SK-N-SH (cell line): Measurements from ENCODE around the gene ESRRA. TPM values are rescaled to one million over a fixed set of nuclear protein-coding genes. Genes with fewer than 3 reads are reported as not detected.

Experiments
- CTCF ChIA-PET: fragments of 300-600, 350-600 bp; formaldehyde crosslinking; extraction: SDS; loops from one replicate; lab custom pipeline; 2021; lab: Yijun Ruan, JAX
- POLR2A ChIA-PET: fragments of 350-600 bp; sonication (Branson Sonifier 250); formaldehyde crosslinking; extraction: SDS; loops from one replicate; lab custom pipeline; 2020; ENCODE audit warnings: antibody characterized with exemption, inconsistent platforms; lab: Yijun Ruan, JAX
- DNase-seq: peaks from one replicate; pipeline ENCODE4 v3.0.0; 2012
- H2AFZ ChIP-seq: fragments of 200-600 bp; sonication (generic); 2 replicates; pipeline ENCODE4 v1.8.1; 2016; ENCODE audit warnings: antibody characterized with exemption, mild to moderate bottlenecking, low read depth
- H3F3A ChIP-seq: fragments of 200-600 bp; sonication (generic); replicated peaks from 2 replicates; pipeline ENCODE3; 2016; ENCODE audit warnings: antibody characterized with exemption, mild to moderate bottlenecking; ENCODE audit not compliant: insufficient read depth
- H3K27ac ChIP-seq, 2 experiments: fragments of 200-500 bp in 1 of 2; fragments of 200-600 bp in 1 of 2; sonication (Bioruptor generic) in 1 of 2; sonication (generic), shearing (Covaris generic) in 1 of 2; 2 replicates each; pipeline versions ENCODE4 v1.5.1 to v1.6.1; 2014 to 2016; ENCODE audit warnings: low read depth in 2 of 2, inconsistent platforms in 1 of 2, low read length in 1 of 2, mild to moderate bottlenecking in 1 of 2, mixed read lengths in 1 of 2
- H3K27me3 ChIP-seq: fragments of 200-600 bp; sonication (generic), shearing (Covaris generic); 2 replicates; pipeline ENCODE4 v1.6.1; 2016; ENCODE audit warnings: mixed run types; ENCODE audit not compliant: insufficient read depth
- H3K36me3 ChIP-seq, 2 experiments: fragments of 200-500 bp in 1 of 2; fragments of 200-600 bp in 1 of 2; sonication (Bioruptor generic) in 1 of 2; sonication (generic) in 1 of 2; replicated peaks in 1 of 2; 2 replicates each; pipeline versions ENCODE3 to v1.5.1; 2014 to 2016; ENCODE audit warnings: low read length in 1 of 2, mild to moderate bottlenecking in 1 of 2; ENCODE audit not compliant: insufficient read depth in 2 of 2, control insufficient read depth in 1 of 2
- H3K4me1 ChIP-seq, 2 experiments: fragments of 200-500 bp in 1 of 2; fragments of 200-600 bp in 1 of 2; sonication (Bioruptor generic) in 1 of 2; sonication (generic), shearing (Covaris generic) in 1 of 2; 2 replicates each; pipeline versions ENCODE4 v1.5.1 to v1.6.1; 2014 to 2016; ENCODE audit warnings: low read depth in 1 of 2, low read length in 1 of 2, mixed run types in 1 of 2; ENCODE audit not compliant: insufficient read depth in 2 of 2, control insufficient read depth in 1 of 2
- H3K4me2 ChIP-seq: fragments of 200-600 bp; sonication (generic), shearing (Covaris generic); 2 replicates; pipeline ENCODE4 v1.6.1; 2017; ENCODE audit warnings: mixed run types
- H3K4me3 ChIP-seq, 2 experiments: fragments of 200-500 bp in 1 of 2; fragments of 200-600 bp in 1 of 2; sonication (Bioruptor generic) in 1 of 2; sonication (generic), shearing (Covaris generic) in 1 of 2; 2 replicates each; pipeline versions ENCODE4 v1.5.1 to v1.8.1; 2014 to 2016; ENCODE audit warnings: low read depth in 2 of 2, inconsistent platforms in 1 of 2, low read length in 1 of 2, mild to moderate bottlenecking in 1 of 2, mixed read lengths in 1 of 2, moderate library complexity in 1 of 2
- H3K79me2 ChIP-seq: fragments of 200-600 bp; sonication (generic); 2 replicates; pipeline ENCODE4 v1.8.1; 2017; ENCODE audit warnings: mild to moderate bottlenecking; ENCODE audit not compliant: insufficient read depth
- H3K9ac ChIP-seq: fragments of 200-600 bp; sonication (generic); 2 replicates; pipeline ENCODE4 v1.6.1; 2017; ENCODE audit warnings: mixed run types
- H3K9me2 ChIP-seq: fragments of 200-600 bp; sonication (generic); 2 replicates; pipeline ENCODE4 v1.6.1; 2017; ENCODE audit warnings: mixed run types
- H3K9me3 ChIP-seq: fragments of 200-600 bp; sonication (generic); 2 replicates; pipeline ENCODE4 v1.6.1; 2017; ENCODE audit warnings: mixed run types, mild to moderate bottlenecking, moderate library complexity
- H4K20me1 ChIP-seq: fragments of 200-600 bp; sonication (generic); 2 replicates; pipeline ENCODE4 v1.6.1; 2017; ENCODE audit warnings: mild to moderate bottlenecking, mixed run types; ENCODE audit not compliant: insufficient read depth
- CHD2 ChIP-seq: fragments of 150-350 bp; IDR thresholded peaks from 2 replicates; pipeline ENCODE4 v1.6.1; 2018; ENCODE audit warnings: low read length; ENCODE audit not compliant: partially characterized antibody
- ELF1 ChIP-seq: IDR thresholded peaks from 2 replicates; pipeline ENCODE4 v1.4.0; 2012
- EP300 ChIP-seq, 2 experiments: IDR thresholded peaks; 2 replicates each; pipeline versions ENCODE4 v1.4.0 to v1.6.1; 2012; ENCODE audit warnings: borderline replicate concordance in 1 of 2, low read depth in 1 of 2, low read length in 1 of 2
- EZH2phosphoT487 ChIP-seq: fragments of 200-600 bp; sonication (generic); IDR thresholded peaks from 2 replicates; pipeline ENCODE4 v1.6.1; 2017; ENCODE audit warnings: low read depth, mixed run types, mild to moderate bottlenecking, antibody characterized with exemption, moderate library complexity, borderline replicate concordance
- GATA2 ChIP-seq: sonication (generic); formaldehyde crosslinking; IDR thresholded peaks from 2 replicates; pipeline ENCODE4 v1.5.0; 2020; ENCODE audit warnings: mild to moderate bottlenecking, missing genetic modification reagents
- JUND ChIP-seq: IDR thresholded peaks from 2 replicates; pipeline ENCODE4 v1.4.0; 2012
- MXI1 ChIP-seq: IDR thresholded peaks from 2 replicates; pipeline ENCODE4 v1.6.1; 2012; ENCODE audit warnings: mild to moderate bottlenecking, low read depth, low read length, improper control_type of control experiment
- NFIC ChIP-seq: IDR thresholded peaks from 2 replicates; pipeline ENCODE4 v1.4.0; 2012; ENCODE audit warnings: borderline replicate concordance
- RCOR1 ChIP-seq: fragments of 150-350 bp; IDR thresholded peaks from 2 replicates; pipeline ENCODE4 v1.6.1; 2017; ENCODE audit warnings: antibody characterized with exemption, low read length
- RFX5 ChIP-seq: IDR thresholded peaks from 2 replicates; pipeline ENCODE4 v1.6.1; 2012; ENCODE audit warnings: mild to moderate bottlenecking, improper control_type of control experiment, low read length
- RXRA ChIP-seq: IDR thresholded peaks from 2 replicates; pipeline ENCODE4 v1.4.0; 2012; ENCODE audit warnings: low read depth, mild to moderate bottlenecking, borderline replicate concordance
- SIN3A ChIP-seq: IDR thresholded peaks from 2 replicates; pipeline ENCODE4 v1.6.1; 2012; ENCODE audit warnings: low read depth, mild to moderate bottlenecking, low read length, moderate library complexity, borderline replicate concordance
- TAF1 ChIP-seq: IDR thresholded peaks from 2 replicates; pipeline ENCODE4 v1.6.1; 2012; ENCODE audit warnings: low read depth, mild to moderate bottlenecking, low read length, moderate library complexity, borderline replicate concordance
- WGBS: methylation state at CpG from one replicate; pipeline ENCODE4 v1.1.6; 2017; ENCODE audit warnings: low lambda C conversion rate; 5-methylcytosine and 5-hydroxymethylcytosine counted together
- polyA plus RNA-seq, 3 experiments: library from polyadenylated mRNA; depleted of rRNA; stranded (reverse); fragments of >200 nt; gene quantifications; 2 replicates each; pipeline ENCODE4 v1.2.3, GENCODE V29; 2012
- TF ChIP-seq, protein P1 (sequence below): fragments of 200-600 bp; sonication (generic); IDR thresholded peaks from 2 replicates; pipeline ENCODE4 v1.6.1; 2017; ENCODE audit warnings: antibody characterized with exemption, mild to moderate bottlenecking, moderate library complexity
- TF ChIP-seq, protein P2 (sequence below): IDR thresholded peaks from 2 replicates; pipeline ENCODE4 v1.6.1; 2012; ENCODE audit warnings: mild to moderate bottlenecking, low read depth, low read length, moderate library complexity
- TF ChIP-seq, protein P3 (sequence below): IDR thresholded peaks from 2 replicates; pipeline ENCODE4; 2012

The ESRRA gene
- polyA plus RNA-seq, 1 of the 3 experiments (the other 2 are of a cell fraction): 27.8 TPM

DNA sequence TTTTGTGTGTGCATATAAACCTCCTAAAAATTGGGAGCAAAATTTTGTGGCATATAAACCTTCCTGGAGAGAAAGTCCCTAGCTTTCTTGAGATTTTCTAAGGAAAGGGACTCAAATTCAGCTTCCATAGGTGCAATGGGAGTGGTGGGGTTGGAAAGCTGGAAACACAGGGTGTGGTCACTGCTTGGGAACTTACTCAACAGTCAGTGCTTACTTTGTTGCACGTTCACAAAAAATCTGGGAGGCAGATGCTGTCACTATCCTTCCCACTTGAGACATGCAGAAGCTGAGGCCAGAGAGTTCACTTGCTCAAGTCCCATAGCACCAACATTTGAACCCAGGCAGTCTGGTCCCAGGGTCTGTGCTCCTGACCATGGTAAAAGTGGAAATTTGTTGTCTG is 9.1 kb upstream of the ESRRA start:
- CTCF ChIA-PET: interaction anchor here (1.7 to 1.9 kb wide), 2 partner anchors 11 to 26 kb away, joined by 5 to 12 read pairs; partner anchors contain the start of genes BAD and GPR137
- H3K9ac ChIP-seq: no peak overlapping the region
- no peak overlapping the region for H3K4me3 ChIP-seq
- no peaks in the 10 kb centered on the region for H3K9me2 ChIP-seq
- H3K79me2 ChIP-seq: no peaks in the 10 kb centered on the region
- H3K4me1 ChIP-seq: peaks cover 0 to 5% of the 10 kb centered on the region in 2 experiments; a peak in 1 of 4 replicates
- peaks cover 13% of the 10 kb centered on the region for H3K27me3 ChIP-seq
- H4K20me1 ChIP-seq: no peaks in the 10 kb centered on the region
- H3K4me2 ChIP-seq: no peak overlapping the region
- WGBS: 25% methylated on average over 1 of the region's 1 CpG
- no peak overlapping the region for H3K27ac ChIP-seq
- no peak for TF ChIP-seq JUND
- no peak for TF ChIP-seq RCOR1
- TF ChIP-seq RFX5: no peak
- no peak for TF ChIP-seq NFIC
- TF ChIP-seq RXRA: no peak
- no peak for TF ChIP-seq MXI1
- TF ChIP-seq CHD2: no peak
- no peak for TF ChIP-seq EP300 (IDR thresholded peaks at IDR 0.05; ENCODE audit: borderline replicate concordance in 1 of 2, low read depth in 1 of 2, low read length in 1 of 2)
- TF ChIP-seq, protein P1, sequence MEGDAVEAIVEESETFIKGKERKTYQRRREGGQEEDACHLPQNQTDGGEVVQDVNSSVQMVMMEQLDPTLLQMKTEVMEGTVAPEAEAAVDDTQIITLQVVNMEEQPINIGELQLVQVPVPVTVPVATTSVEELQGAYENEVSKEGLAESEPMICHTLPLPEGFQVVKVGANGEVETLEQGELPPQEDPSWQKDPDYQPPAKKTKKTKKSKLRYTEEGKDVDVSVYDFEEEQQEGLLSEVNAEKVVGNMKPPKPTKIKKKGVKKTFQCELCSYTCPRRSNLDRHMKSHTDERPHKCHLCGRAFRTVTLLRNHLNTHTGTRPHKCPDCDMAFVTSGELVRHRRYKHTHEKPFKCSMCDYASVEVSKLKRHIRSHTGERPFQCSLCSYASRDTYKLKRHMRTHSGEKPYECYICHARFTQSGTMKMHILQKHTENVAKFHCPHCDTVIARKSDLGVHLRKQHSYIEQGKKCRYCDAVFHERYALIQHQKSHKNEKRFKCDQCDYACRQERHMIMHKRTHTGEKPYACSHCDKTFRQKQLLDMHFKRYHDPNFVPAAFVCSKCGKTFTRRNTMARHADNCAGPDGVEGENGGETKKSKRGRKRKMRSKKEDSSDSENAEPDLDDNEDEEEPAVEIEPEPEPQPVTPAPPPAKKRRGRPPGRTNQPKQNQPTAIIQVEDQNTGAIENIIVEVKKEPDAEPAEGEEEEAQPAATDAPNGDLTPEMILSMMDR: no peak
- no peak for TF ChIP-seq SIN3A
- TF ChIP-seq, protein P2, sequence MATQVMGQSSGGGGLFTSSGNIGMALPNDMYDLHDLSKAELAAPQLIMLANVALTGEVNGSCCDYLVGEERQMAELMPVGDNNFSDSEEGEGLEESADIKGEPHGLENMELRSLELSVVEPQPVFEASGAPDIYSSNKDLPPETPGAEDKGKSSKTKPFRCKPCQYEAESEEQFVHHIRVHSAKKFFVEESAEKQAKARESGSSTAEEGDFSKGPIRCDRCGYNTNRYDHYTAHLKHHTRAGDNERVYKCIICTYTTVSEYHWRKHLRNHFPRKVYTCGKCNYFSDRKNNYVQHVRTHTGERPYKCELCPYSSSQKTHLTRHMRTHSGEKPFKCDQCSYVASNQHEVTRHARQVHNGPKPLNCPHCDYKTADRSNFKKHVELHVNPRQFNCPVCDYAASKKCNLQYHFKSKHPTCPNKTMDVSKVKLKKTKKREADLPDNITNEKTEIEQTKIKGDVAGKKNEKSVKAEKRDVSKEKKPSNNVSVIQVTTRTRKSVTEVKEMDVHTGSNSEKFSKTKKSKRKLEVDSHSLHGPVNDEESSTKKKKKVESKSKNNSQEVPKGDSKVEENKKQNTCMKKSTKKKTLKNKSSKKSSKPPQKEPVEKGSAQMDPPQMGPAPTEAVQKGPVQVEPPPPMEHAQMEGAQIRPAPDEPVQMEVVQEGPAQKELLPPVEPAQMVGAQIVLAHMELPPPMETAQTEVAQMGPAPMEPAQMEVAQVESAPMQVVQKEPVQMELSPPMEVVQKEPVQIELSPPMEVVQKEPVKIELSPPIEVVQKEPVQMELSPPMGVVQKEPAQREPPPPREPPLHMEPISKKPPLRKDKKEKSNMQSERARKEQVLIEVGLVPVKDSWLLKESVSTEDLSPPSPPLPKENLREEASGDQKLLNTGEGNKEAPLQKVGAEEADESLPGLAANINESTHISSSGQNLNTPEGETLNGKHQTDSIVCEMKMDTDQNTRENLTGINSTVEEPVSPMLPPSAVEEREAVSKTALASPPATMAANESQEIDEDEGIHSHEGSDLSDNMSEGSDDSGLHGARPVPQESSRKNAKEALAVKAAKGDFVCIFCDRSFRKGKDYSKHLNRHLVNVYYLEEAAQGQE: no peak
- TF ChIP-seq GATA2 (CRISPR knock-in tag): no peak
- no peak for TF ChIP-seq EZH2phosphoT487
- no peak for TF ChIP-seq ELF1
- TF ChIP-seq, protein P3, sequence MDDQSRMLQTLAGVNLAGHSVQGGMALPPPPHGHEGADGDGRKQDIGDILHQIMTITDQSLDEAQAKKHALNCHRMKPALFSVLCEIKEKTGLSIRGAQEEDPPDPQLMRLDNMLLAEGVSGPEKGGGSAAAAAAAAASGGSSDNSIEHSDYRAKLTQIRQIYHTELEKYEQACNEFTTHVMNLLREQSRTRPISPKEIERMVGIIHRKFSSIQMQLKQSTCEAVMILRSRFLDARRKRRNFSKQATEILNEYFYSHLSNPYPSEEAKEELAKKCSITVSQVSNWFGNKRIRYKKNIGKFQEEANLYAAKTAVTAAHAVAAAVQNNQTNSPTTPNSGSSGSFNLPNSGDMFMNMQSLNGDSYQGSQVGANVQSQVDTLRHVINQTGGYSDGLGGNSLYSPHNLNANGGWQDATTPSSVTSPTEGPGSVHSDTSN: no peak
- no peak for TF ChIP-seq TAF1
- no peak for DNase-seq
- no peaks in the 10 kb centered on the region for H3K36me3 ChIP-seq
- no peaks in the 10 kb centered on the region for H3F3A ChIP-seq
- no peaks in the 10 kb centered on the region for H3K9me3 ChIP-seq
- POLR2A ChIA-PET: interaction anchor here (0.6 to 0.7 kb wide), 2 partner anchors 8 to 18 kb away, joined by 3 read pairs; no protein-coding TSS in a partner anchor
- no peak overlapping the region for H2AFZ ChIP-seq
